IPS-20b (cell line): ENCODE results near the gene GNGT2.

ENCODE experiments used
- H3K27ac ChIP-seq: one replicate; pipeline ENCODE4 v1.5.1; 2013; ENCODE audit warnings: low read length
- H3K27me3 ChIP-seq: 2 replicates; pipeline ENCODE4 v1.6.1; 2013; ENCODE audit warnings: mild to moderate bottlenecking, low read length, inconsistent platforms; ENCODE audit not compliant: insufficient read depth
- H3K36me3 ChIP-seq: 2 replicates; pipeline ENCODE4 v1.6.1; 2013; ENCODE audit warnings: low read depth, mild to moderate bottlenecking, inconsistent platforms, low read length, moderate library complexity; ENCODE audit not compliant: insufficient read depth
- H3K4me1 ChIP-seq: 2 replicates; pipeline ENCODE4 v1.6.1; 2013; ENCODE audit warnings: mild to moderate bottlenecking, control low read depth, inconsistent platforms, low read length, moderate library complexity; ENCODE audit not compliant: insufficient read depth
- H3K4me3 ChIP-seq: 2 replicates; pipeline ENCODE4 v1.5.1; 2013; ENCODE audit warnings: mild to moderate bottlenecking, low read length, inconsistent platforms
- H3K9ac ChIP-seq: 2 replicates; pipeline ENCODE4 v1.6.1; 2013; ENCODE audit warnings: low read depth, mild to moderate bottlenecking, inconsistent platforms, low read length, moderate library complexity
- H3K9me3 ChIP-seq: 2 replicates; pipeline ENCODE4 v1.6.1; 2013; ENCODE audit warnings: mild to moderate bottlenecking, low read depth, low read length, inconsistent platforms; ENCODE audit not compliant: insufficient read depth

GNGT2 gene

GRCh38 chr17:49216953-49217650 is 6.7 kb upstream of the GNGT2 start:
- no peak overlapping the region for H3K4me3 ChIP-seq
- no peak overlapping the region for H3K27ac ChIP-seq
- H3K4me1 ChIP-seq = peaks cover 11% of the 10 kb centered on the region; the same call in 1 of the 2 replicates
- H3K9ac ChIP-seq = no peak overlapping the region
- H3K9me3 ChIP-seq = no peaks in the 10 kb centered on the region
- no peaks in the 10 kb centered on the region for H3K36me3 ChIP-seq
- H3K27me3 ChIP-seq = peaks cover 7% of the 10 kb centered on the region; the same call in 1 of the 2 replicates

GRCh38 chr17:49216482-49216881 is 6.1 kb upstream of the GNGT2 start:
- Histone ChIP-seq H3K9ac (no peak overlapping the region), H3K4me1 (peaks cover 11% of the 10 kb centered on the region; the same call in 1 of the 2 replicates)

GRCh38 chr17:49214676-49215360 is 4.4 kb upstream of the GNGT2 start:
- H3K4me3 ChIP-seq = no peak overlapping the region
- no peaks in the 10 kb centered on the region for H3K9me3 ChIP-seq
- H3K27ac ChIP-seq = no peak overlapping the region
- H3K9ac ChIP-seq = no peak overlapping the region
- no peaks in the 10 kb centered on the region for H3K27me3 ChIP-seq
- H3K4me1 ChIP-seq = peaks cover 21% of the 10 kb centered on the region
- no peaks in the 10 kb centered on the region for H3K36me3 ChIP-seq

More at GRCh38 chr17:49216482-49216881, 6.1 kb upstream of the GNGT2 start:
- Histone ChIP-seq H3K4me3 (no peak overlapping the region), H3K27ac (no peak overlapping the region), H3K27me3 (peaks cover 2% of the 10 kb centered on the region; the same call in 1 of the 2 replicates), H3K36me3 (no peaks in the 10 kb centered on the region), H3K9me3 (no peaks in the 10 kb centered on the region)

- H3K9me3 ChIP-seq = no peaks in the 10 kb centered on the region
- H3K4me3 ChIP-seq = no peak overlapping the region
- peaks cover 24% of the 10 kb centered on the region for H3K4me1 ChIP-seq
- H3K36me3 ChIP-seq = no peaks in the 10 kb centered on the region
- no peak overlapping the region for H3K9ac ChIP-seq
- no peaks in the 10 kb centered on the region for H3K27me3 ChIP-seq
- no peak overlapping the region for H3K27ac ChIP-seq
Observed at GRCh38 chr17:49213847-49214246, 3.5 kb upstream of the GNGT2 start.

- Histone ChIP-seq H3K27ac (no peak overlapping the region), H3K9ac (no peak overlapping the region), H3K27me3 (no peaks in the 10 kb centered on the region), H3K36me3 (no peaks in the 10 kb centered on the region), H3K4me3 (no peak overlapping the region), H3K9me3 (no peaks in the 10 kb centered on the region), H3K4me1 (peaks cover 24% of the 10 kb centered on the region)
Observed at GRCh38 chr17:49213399-49213798, 3.0 kb upstream of the GNGT2 start.

GRCh38 chr17:49209061-49209571 is 1.3 kb downstream of the GNGT2 start:
- no peaks in the 10 kb centered on the region for H3K9me3 ChIP-seq
- H3K4me3 ChIP-seq = no peak overlapping the region
- no peaks in the 10 kb centered on the region for H3K27me3 ChIP-seq
- H3K27ac ChIP-seq = no peak overlapping the region
- H3K4me1 ChIP-seq = peaks cover 20% of the 10 kb centered on the region
- no peaks in the 10 kb centered on the region for H3K36me3 ChIP-seq
- no peak overlapping the region for H3K9ac ChIP-seq

GRCh38 chr17:49204516-49204915 is 5.9 kb downstream of the GNGT2 start:
- no peaks in the 10 kb centered on the region for H3K36me3 ChIP-seq
- H3K9ac ChIP-seq = no peak overlapping the region
- H3K27ac ChIP-seq = no peak overlapping the region
- no peak overlapping the region for H3K4me3 ChIP-seq
- H3K27me3 ChIP-seq = peaks cover 6% of the 10 kb centered on the region; the same call in 1 of the 2 replicates
- H3K9me3 ChIP-seq = no peaks in the 10 kb centered on the region
- H3K4me1 ChIP-seq = 0 out of 2 replicates have a peak, but pooled peaks cover under 1% of the 10 kb centered on the region

- H3K4me3 ChIP-seq = no peak overlapping the region
- H3K36me3 ChIP-seq = no peaks in the 10 kb centered on the region
- no peaks in the 10 kb centered on the region for H3K4me1 ChIP-seq
- no peaks in the 10 kb centered on the region for H3K9me3 ChIP-seq
- H3K27ac ChIP-seq = no peak overlapping the region
- H3K9ac ChIP-seq = no peak overlapping the region
- peaks cover 6% of the 10 kb centered on the region; the same call in 1 of the 2 replicates for H3K27me3 ChIP-seq
Observed at GRCh38 chr17:49203796-49204195, 6.6 kb downstream of the GNGT2 start.

GRCh38 chr17:49201481-49201927 is 8.9 kb downstream of the GNGT2 start:
- H3K27ac ChIP-seq = no peak overlapping the region
- no peaks in the 10 kb centered on the region for H3K9me3 ChIP-seq
- peaks cover 6% of the 10 kb centered on the region; the same call in 1 of the 2 replicates for H3K27me3 ChIP-seq
- H3K4me3 ChIP-seq = no peak overlapping the region
- H3K9ac ChIP-seq = no peak overlapping the region
- H3K4me1 ChIP-seq = no peaks in the 10 kb centered on the region
- H3K36me3 ChIP-seq = no peaks in the 10 kb centered on the region

GRCh38 chr17:49200423-49201083 is 9.8 kb downstream of the GNGT2 start:
- Histone ChIP-seq H3K4me1 (no peaks in the 10 kb centered on the region), H3K9me3 (no peaks in the 10 kb centered on the region), H3K27me3 (peaks cover 6% of the 10 kb centered on the region; the same call in 1 of the 2 replicates), H3K27ac (no peak overlapping the region), H3K4me3 (no peak overlapping the region), H3K36me3 (no peaks in the 10 kb centered on the region), H3K9ac (no peak overlapping the region)

- Histone ChIP-seq H3K36me3 (no peaks in the 10 kb centered on the region), H3K9ac (no peak overlapping the region), H3K27ac (no peak overlapping the region), H3K4me1 (no peaks in the 10 kb centered on the region), H3K4me3 (no peak overlapping the region), H3K9me3 (no peaks in the 10 kb centered on the region), H3K27me3 (peaks cover 6% of the 10 kb centered on the region; the same call in 1 of the 2 replicates)
Observed at GRCh38 chr17:49198211-49198610, 12.2 kb downstream of the GNGT2 start.
